Right cardiac atrium (tissue), 5 donors: Measurements from ENCODE around the gene HBQ1. TPM values are rescaled to one million over a fixed set of nuclear protein-coding genes. Genes with fewer than 3 reads are reported as not detected.

Source experiments
- ATAC-seq, 2 donors: fragments of 200-7000 bp; cut with Tn5 transposase; one replicate each; pipeline versions ENCODE4 v1.8.0 to v1.9.1; 2020; ENCODE audit warnings: moderate library complexity in 2 of 2, mild to moderate bottlenecking in 1 of 2
- DNase-seq, 3 donors: peaks; one replicate each; pipeline ENCODE4 v3.0.0-alpha.2; 2020
- H3K27ac ChIP-seq: one replicate; pipeline ENCODE4 v1.5.1; 2013; ENCODE audit warnings: mild to moderate bottlenecking, low read length, control low read depth, moderate library complexity
- H3K27me3 ChIP-seq: one replicate; pipeline ENCODE4 v1.6.1; 2013; ENCODE audit not compliant: control insufficient read depth, insufficient read depth
- H3K4me1 ChIP-seq: one replicate; pipeline ENCODE4 v1.6.1; 2013; ENCODE audit warnings: low read length; ENCODE audit not compliant: control insufficient read depth, insufficient read depth
- H3K4me3 ChIP-seq: one replicate; pipeline ENCODE4 v1.5.1; 2013; ENCODE audit warnings: low read length, control low read depth
- H3K9me3 ChIP-seq: one replicate; pipeline ENCODE4 v1.6.1; 2013; ENCODE audit warnings: low read length; ENCODE audit not compliant: control insufficient read depth
- whole genome bisulfite sequencing: extraction: QIAGEN DNeasy Blood & Tissue Kit; methylation state at CpG from one replicate; pipeline ENCODE4 v1.1.7; 2013; 5-methylcytosine and 5-hydroxymethylcytosine counted together
- intact Hi-C, 4 donors: fragments of 100-400 bp; cut with DNase I; formaldehyde crosslinking; loops; one replicate each; pipeline versions ENCODE4 v1.11.0 to v1.14.0; 2022 to 2023
- polyA plus RNA-seq: library from polyadenylated mRNA; stranded (reverse); fragments of 200-250 nt; gene quantifications from one replicate; pipeline ENCODE4 v1.2.3, GENCODE V29; 2013
- total RNA-seq, 4 donors: library from RNA; stranded (reverse); fragmentation: NEBNext Ultra II Directional; extraction: Animal tissue kit (Norgen Biotek cat#: 25700); gene quantifications; one replicate each; pipeline ENCODE4 v1.2.1, GENCODE V29; 2021
- donor health status: healthy with polysubstance abuse.
- donor health status: DM: no; HTN: yes; CAD: no.
- donor health status: DM: no; HTN: no; CAD: no.
- donor health status: DM: no; HTN: yes; CAD: no; lungs with severe emphysema.
- donor health status: DM: yes; HTN: yes; CAD: no.

Gene HBQ1
- total and polyA plus RNA-seq, 5 donors: not detected

DNA sequence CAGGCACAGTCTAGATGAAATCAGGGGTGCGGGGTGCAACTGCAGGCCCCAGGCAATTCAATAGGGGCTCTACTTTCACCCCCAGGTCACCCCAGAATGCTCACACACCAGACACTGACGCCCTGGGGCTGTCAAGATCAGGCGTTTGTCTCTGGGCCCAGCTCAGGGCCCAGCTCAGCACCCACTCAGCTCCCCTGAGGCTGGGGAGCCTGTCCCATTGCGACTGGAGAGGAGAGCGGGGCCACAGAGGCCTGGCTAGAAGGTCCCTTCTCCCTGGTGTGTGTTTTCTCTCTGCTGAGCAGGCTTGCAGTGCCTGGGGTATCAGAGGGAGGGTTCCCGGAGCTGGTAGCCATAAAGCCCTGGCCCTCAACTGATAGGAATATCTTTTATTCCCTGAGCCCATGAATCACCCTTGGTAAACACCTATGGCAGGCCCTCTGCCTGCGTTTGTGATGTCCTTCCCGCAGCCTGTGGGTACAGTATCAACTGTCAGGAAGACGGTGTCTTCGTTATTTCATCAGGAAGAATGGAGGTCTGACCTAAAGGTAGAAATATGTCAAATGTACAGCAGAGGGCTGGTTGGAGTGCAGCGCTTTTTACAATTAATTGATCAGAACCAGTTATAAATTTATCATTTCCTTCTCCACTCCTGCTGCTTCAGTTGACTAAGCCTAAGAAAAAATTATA, 2.1 kb upstream of the HBQ1 start:
- 58% methylated on average over 11 of the region's 11 CpGs for WGBS
- Histone ChIP-seq H3K27me3 (no peaks in the 10 kb centered on the region), H3K4me3 (no peak overlapping the region), H3K27ac (no peak overlapping the region), H3K4me1 (peaks cover 6% of the 10 kb centered on the region), H3K9me3 (no peaks in the 10 kb centered on the region)
- intact Hi-C loops: no loop called here
- no peak for ATAC-seq
- no peak for DNase-seq

- 84% methylated on average over 11 of the region's 11 CpGs for whole genome bisulfite sequencing
- ATAC-seq (no peak), DNase-seq (no peak)
- H3K9me3 ChIP-seq: no peaks in the 10 kb centered on the region
- peaks cover 6% of the 10 kb centered on the region for H3K4me1 ChIP-seq
- no peaks in the 10 kb centered on the region for H3K27me3 ChIP-seq
- H3K27ac ChIP-seq: no peak overlapping the region
- no peak overlapping the region for H3K4me3 ChIP-seq
- intact Hi-C loops: no loop called here
These were observed 1.6 kb upstream of the HBQ1 start for GRCh38 chr16:178668-179015.

- no peak overlapping the region for H3K27ac ChIP-seq
- no peaks in the 10 kb centered on the region for H3K9me3 ChIP-seq
- no peaks in the 10 kb centered on the region for H3K27me3 ChIP-seq
- peaks cover 6% of the 10 kb centered on the region for H3K4me1 ChIP-seq
- ATAC-seq (no peak), DNase-seq (no peak)
- intact Hi-C loops: loop anchor here in 2 of 4 donors (5.0 kb wide), 2 partner anchors 62 to 72 kb away; no protein-coding TSS in a partner anchor
- WGBS: 74% methylated on average over 17 of the region's 17 CpGs
- no peak overlapping the region for H3K4me3 ChIP-seq
These were observed 807 bp upstream of the HBQ1 start for GRCh38 chr16:179211-180092.

DNA sequence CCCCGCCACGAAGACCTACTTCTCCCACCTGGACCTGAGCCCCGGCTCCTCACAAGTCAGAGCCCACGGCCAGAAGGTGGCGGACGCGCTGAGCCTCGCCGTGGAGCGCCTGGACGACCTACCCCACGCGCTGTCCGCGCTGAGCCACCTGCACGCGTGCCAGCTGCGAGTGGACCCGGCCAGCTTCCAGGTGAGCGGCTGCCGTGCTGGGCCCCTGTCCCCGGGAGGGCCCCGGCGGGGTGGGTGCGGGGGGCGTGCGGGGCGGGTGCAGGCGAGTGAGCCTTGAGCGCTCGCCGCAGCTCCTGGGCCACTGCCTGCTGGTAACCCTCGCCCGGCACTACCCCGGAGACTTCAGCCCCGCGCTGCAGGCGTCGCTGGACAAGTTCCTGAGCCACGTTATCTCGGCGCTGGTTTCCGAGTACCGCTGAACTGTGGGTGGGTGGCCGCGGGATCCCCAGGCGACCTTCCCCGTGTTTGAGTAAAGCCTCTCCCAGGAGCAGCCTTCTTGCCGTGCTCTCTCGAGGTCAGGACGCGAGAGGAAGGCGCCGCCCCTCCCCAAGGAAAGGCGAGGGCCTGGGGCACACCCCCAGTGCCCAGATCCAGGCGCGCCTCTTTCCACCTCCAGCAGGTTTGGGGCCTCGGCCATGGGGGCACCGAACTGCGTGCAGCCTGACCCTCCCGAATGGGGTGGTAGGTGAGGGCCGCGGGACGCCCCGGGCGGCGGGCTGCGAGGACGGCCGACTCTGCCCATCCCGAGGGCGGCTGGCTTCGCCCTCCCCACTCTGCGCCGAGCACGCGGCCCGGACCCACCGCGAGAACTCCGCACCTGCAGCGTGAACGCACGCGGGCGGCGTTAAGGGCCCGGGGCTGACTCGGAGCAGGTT, 664 bp downstream of the HBQ1 start:
- 2% methylated on average over 89 of the region's 89 CpGs for WGBS
- intact Hi-C loops: loop anchor here in 2 of 4 donors (5.0 kb wide), 2 partner anchors 64 to 74 kb away; no protein-coding TSS in a partner anchor
- Histone ChIP-seq H3K27me3 (no peaks in the 10 kb centered on the region), H3K9me3 (no peaks in the 10 kb centered on the region), H3K27ac (no peak overlapping the region), H3K4me3 (peak overlapping the region; percentile 6), H3K4me1 (peaks cover 6% of the 10 kb centered on the region)
- ATAC-seq: peak; percentile 71 to 79
- peak; percentile 26 to 89 (median 68) for DNase-seq

DNA sequence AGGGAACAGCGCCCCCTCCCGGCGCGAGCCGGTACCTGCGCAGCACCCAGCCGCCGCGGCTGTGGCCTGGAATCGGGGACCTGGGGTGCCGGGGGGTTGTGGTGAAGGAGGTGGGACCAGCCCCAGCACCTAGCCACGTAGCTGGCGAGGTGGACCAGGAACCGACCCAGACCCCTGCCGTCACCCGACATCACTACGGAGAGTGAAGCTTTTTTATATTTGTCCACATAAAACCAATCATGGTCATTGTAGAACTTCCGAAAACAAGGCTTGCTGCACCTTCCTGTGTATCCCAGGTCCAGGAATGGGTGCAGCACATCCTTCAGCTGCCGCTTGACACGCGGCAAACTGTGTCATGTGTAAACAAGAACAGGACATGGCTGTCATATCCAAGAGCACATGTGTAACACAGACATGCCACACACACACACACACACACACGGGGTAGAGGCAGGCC, 1.3 kb downstream of the HBQ1 start:
- DNase-seq: peak in 2 of 3 donors; percentile 67 to 88
- Histone ChIP-seq H3K9me3 (no peaks in the 10 kb centered on the region), H3K4me3 (no peak overlapping the region), H3K27me3 (no peaks in the 10 kb centered on the region), H3K4me1 (peaks cover 6% of the 10 kb centered on the region), H3K27ac (no peak overlapping the region)
- WGBS: 11% methylated on average over 22 of the region's 22 CpGs
- ATAC-seq: no peak
- intact Hi-C loops: loop anchor here in 2 of 4 donors (5.0 kb wide), 2 partner anchors 64 to 74 kb away; no protein-coding TSS in a partner anchor

DNA sequence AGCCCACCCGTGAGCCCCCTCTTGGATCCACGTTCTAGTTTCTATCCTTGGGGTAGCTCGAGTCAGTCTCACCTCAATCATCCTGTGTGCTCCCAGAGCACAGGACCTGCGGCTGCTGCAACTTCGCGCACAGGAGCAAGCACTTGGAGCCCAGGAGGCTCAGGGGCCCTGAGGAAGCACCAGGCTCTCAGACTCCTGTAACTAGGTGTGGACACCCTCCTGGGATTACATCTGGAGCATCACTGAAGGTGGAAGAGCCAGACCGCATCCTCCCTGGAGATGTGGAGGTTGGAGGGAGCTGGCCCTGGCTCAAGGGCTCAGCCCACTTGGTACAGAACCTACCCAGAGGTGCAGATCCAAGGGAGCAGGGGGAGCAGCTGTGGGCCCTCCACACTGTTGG, 2.7 kb downstream of the HBQ1 start:
- no peaks in the 10 kb centered on the region for H3K27me3 ChIP-seq
- DNase-seq (no peak), ATAC-seq (peak; percentile 5 to 12)
- 75% methylated on average over 7 of the region's 7 CpGs for WGBS
- intact Hi-C loops: loop anchor here in 2 of 4 donors (5.0 kb wide), 2 partner anchors 66 to 76 kb away; no protein-coding TSS in a partner anchor
- H3K4me1 ChIP-seq: peaks cover 6% of the 10 kb centered on the region
- no peak overlapping the region for H3K4me3 ChIP-seq
- no peaks in the 10 kb centered on the region for H3K9me3 ChIP-seq
- no peak overlapping the region for H3K27ac ChIP-seq

DNA sequence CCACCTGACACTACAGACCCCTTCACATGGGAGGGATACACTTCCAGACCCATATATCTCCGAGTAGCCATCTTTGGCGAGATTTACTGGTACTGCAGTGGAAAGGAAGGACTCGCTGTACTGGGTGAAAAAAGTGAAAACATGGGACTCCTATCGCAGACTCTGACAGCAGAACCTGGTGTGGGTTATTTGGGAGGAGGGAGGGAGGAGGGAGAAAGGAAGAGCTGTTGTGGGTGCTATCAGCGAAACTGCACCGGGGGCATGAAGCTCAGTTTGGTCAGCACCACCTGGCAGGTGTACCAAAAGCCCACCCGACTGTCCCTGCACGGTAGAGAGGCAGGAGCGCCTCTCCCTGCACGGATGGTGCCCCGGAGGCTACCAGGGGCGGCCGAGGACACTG, 5.0 kb downstream of the HBQ1 start:
- DNase-seq: no peak
- H3K9me3 ChIP-seq: no peaks in the 10 kb centered on the region
- peaks cover 5% of the 10 kb centered on the region for H3K4me1 ChIP-seq
- H3K27me3 ChIP-seq: no peaks in the 10 kb centered on the region
- no peak for ATAC-seq
- H3K27ac ChIP-seq: no peak overlapping the region
- H3K4me3 ChIP-seq: no peak overlapping the region
- WGBS: 84% methylated on average over 13 of the region's 13 CpGs
- intact Hi-C loops: no loop called here

GRCh38 chr16:185691-186090, 5.4 kb downstream of the HBQ1 start:
- intact Hi-C loops: no loop called here
- Histone ChIP-seq H3K4me1 (peaks cover 3% of the 10 kb centered on the region), H3K27ac (no peak overlapping the region), H3K27me3 (no peaks in the 10 kb centered on the region), H3K4me3 (no peak overlapping the region), H3K9me3 (no peaks in the 10 kb centered on the region)
- peak in 1 of 3 donors; percentile 16 for DNase-seq
- 83% methylated on average over 11 of the region's 11 CpGs for whole genome bisulfite sequencing
- no peak for ATAC-seq

DNA sequence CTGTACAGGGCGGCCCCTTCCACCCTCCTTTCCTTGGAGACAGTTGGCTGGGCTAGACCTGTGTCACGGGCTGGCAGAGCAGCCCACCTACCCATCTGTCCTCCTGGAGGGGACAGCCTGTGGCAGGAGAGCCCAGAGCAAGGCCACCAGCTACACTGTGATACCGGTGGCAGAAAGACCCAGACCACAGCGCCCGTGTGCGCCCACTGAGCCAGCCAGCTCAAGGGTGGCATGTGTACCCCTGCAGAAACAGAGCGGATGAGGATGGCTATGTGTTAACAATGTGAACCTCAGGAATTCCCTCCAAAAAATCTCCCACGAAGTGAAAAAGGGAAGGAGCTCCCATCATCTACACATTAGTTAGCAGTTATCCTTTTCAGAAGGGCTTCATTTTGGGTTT, 7.1 kb downstream of the HBQ1 start:
- Histone ChIP-seq H3K4me3 (no peak overlapping the region), H3K27me3 (no peaks in the 10 kb centered on the region), H3K4me1 (no peaks in the 10 kb centered on the region), H3K9me3 (no peaks in the 10 kb centered on the region), H3K27ac (no peak overlapping the region)
- intact Hi-C loops: no loop called here
- 97% methylated on average over 8 of the region's 8 CpGs for WGBS
- peak in 1 of 3 donors; percentile 24 for DNase-seq
- no peak for ATAC-seq

DNA sequence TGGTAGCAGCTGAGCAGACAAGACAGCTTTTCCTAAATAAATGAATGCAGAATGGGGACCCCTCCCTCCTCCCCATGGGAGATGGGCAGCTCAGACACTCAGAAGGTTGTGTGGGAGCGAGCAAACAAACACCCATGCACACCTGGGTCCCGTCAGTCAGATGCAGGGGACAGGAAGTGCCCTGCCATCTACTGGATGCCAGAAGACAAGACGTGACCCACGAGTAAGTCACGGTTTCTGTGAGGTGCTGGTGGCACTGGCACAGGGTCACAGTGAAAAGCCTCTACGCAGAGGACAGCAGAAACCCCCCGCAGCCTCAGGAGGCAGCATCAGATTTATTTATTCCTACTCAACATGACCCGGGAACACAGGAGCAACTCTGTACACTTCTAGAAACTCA, 8.4 kb downstream of the HBQ1 start:
- H3K27ac ChIP-seq: no peak overlapping the region
- H3K4me1 ChIP-seq: no peaks in the 10 kb centered on the region
- ATAC-seq (no peak), DNase-seq (peak in 1 of 3 donors; percentile 7)
- no peak overlapping the region for H3K4me3 ChIP-seq
- H3K9me3 ChIP-seq: no peaks in the 10 kb centered on the region
- WGBS: 76% methylated on average over 8 of the region's 8 CpGs
- intact Hi-C loops: no loop called here
- no peaks in the 10 kb centered on the region for H3K27me3 ChIP-seq
